NCI-H446 (cell line): Measurements from ENCODE around the gene MDC1.

ENCODE experiments used
- DNase-seq, 2 experiments: peaks; one replicate each; lab custom pipeline; 2025; lab: John Stamatoyannopoulos, UW

The MDC1 gene

GRCh38 chr6:30748851-30749540 lies 31.9 kb upstream of the MDC1 start:
- DNase-seq, result no peak

DNA sequence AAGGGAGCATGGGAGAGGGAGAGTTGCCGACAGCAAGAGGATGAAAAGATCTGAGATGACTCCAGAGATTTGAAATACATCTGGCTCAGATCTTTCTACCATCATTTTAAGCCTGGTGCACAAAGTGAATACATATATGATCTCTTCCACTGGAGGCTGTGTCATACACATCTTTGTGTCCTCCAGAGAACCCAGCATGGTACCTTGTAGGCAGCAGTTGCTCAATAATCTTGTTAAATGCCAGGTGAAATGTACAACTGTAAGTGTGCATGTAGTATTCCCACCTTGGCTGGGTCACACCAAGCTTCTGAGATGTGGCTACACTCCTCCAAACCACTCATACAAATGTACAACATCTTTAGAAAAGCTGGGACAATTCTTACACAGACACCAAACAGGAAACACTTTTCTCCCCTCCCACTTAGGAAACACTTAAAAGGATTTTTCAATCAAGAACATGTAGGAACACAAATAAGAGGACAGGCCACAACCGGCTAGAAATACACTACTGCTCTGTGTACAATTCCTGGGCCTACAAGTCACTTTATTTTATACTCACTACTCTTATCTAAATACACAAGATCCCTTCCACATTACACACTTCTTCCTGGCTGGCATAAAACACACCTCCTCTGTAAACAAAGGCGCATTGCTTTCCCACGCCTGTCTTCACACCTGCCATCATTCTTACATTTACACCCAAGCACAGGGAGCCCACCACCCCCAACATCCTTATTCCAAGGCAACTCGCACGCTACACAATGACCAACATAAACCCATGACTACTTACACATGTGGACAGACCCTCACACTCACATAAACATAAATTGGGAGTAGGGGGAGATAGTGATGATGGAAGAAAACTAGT lies 31.1 kb upstream of the MDC1 start:
- no peak for DNase-seq

DNA sequence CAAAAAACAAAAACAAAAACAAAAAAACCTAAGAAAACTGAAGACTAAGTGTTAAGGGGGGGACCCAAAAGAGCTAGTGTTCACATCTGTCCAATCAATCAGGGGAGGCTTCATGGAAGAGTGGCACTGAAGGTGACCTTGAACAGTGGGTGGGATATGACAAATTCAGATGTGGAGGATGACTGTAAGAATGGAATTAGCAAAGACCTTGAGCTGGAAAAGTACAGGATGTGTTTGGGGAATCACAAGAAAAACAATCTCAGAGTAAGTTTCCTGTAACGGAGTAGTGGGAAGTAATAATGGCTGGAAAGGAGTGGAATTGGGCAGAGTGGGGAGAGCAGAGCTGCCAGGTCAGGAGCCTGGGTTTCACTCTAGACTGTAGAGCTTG lies 30.2 kb upstream of the MDC1 start:
- DNase-seq, result no peak

DNA sequence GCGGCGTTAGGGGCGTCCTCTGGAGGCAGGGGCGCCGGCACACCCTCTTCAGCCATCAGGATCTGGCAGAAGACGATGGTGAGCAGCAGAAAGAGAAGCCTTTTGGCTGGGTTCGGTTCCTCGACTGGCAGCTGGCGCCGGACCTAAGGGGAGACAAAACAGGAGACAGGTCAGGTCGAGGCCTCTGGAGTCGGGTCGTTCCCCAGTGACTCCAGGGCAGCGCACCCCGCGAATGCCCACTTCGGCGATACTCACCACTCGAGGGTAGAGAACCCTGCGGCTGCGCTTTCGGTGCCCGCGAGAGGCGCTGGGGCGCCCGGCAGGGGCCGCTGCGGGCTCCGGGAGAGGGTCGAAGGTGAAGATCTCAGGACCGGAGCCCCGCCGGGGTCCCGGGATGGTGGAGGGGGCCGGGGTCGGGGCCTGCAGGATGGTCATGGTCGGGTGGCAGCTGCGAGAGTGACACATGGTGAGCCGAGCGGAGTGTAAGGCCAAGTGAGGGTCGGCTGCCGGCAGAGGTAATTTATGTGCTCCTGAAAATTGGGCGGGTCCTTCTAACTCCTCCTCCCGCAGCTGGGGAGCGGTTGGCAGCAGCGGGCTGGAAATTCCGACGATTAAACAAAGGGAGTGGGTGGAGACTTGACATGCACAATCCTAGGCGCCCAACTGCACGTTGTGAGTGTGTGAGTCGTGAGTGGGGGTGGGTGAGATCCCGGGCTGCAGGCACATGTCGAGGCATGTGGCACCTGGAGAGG lies 27.1 kb upstream of the MDC1 start, which contains the start of gene IER3:
Gene IER3, minus strand, starts transcription at position 494 of the 752 bp plus-strand sequence. Its CDS starts 29 bp downstream, at position 465.
- DNase-seq, result no peak

- no peak for DNase-seq
Observed at GRCh38 chr6:30743099-30744053, 26.3 kb upstream of the MDC1 start.

GRCh38 chr6:30742316-30743098 lies 25.4 kb upstream of the MDC1 start, which contains the start of gene FLOT1:
Gene FLOT1, minus strand, starts transcription at chr6:30742687. Its CDS starts 498 bp downstream, at chr6:30742189.
- DNase-seq, result peak; percentile 25 to 77

GRCh38 chr6:30741789-30742315 lies 24.8 kb upstream of the MDC1 start:
- DNase-seq, result no peak

DNA sequence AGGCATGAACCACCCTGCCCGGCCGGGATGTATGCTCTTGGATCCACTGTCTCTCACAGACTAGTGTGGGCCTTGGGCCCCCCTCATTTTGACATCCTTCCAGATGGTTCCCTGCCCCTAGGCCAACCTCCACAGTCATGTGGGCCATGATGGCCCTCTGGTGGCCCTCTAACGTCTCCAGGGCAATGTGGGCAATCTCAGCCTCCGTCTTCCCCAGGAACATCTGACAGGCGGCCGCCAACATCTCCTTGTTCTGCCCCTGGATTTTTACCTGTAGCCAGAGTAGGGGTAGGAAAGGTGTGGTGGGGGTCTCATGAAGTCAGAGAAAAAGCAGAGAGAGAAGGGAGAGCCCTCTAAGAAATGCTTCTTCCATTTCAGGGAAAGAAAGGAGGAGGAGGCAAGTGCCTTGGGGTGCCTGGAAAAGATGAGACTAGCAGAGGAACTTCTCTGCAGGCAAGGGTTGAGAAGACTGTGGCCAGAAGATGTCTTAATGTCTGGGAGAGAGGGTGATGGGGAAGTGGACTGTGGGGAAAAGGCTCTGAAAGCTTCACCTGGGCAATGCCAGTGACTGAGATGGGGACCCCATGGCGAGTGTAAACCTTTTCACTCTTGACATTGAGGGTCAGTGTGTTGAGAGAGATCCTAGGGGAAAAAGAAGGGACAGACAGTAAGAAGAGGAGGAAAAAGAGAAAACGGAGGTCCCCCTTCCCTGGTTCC lies 24.1 kb upstream of the MDC1 start:
- no peak for DNase-seq

GRCh38 chr6:30740540-30740870 lies 23.4 kb upstream of the MDC1 start:
- DNase-seq, result no peak

DNA sequence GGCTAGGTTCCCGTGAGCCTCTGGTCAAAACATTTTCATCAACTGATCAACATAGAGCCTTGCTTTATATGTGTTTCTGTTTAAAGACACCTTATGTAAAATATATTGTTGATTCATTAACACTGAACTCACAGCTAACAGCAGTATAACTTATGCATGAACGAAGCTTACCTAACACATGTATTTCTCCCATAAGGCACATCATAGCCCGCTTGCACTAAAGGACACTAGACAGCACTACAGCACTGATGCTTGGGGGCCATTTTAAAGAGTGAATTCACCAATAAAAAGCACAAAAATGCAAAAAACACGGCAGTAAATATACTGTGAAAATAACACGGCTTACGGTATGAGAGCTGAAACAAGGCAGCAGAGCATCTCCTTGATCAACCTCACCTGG lies 21.5 kb upstream of the MDC1 start:
- no peak for DNase-seq

DNA sequence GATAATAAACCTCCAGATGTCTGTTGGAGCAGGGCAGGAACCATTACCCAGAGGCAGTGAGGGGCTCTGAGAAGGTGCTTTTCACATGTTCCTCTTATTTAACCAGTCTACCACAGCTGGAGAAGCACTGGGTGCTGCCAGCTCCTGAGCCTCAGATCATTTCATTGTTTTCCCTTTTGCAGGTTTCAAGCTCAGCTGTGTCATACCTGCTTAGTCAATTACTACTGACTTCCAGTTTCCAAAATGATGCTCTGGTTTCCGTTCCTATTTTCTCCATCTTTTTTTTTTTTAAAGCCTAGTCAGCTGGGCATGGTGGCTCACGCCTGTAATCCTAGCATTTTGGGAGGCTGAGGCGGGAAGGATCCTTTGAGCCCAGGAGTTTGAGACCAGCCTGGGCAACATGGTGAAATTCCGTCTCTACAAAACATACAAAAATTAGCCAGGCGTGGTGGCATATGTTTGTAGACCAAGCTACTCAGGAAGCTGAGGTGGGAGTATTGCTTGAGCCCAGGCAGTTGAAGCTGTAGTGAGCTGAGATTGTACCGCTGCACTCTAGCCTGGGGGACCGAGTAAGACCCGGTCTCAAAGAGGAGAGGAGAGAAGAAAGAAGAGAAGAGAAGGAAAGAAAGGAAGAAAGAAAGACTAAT lies 18.7 kb upstream of the MDC1 start:
- no peak for DNase-seq

GRCh38 chr6:30732237-30732943 lies 15.3 kb upstream of the MDC1 start:
- no peak for DNase-seq

- no peak for DNase-seq
Observed at GRCh38 chr6:30730601-30731435, 13.7 kb upstream of the MDC1 start.

DNA sequence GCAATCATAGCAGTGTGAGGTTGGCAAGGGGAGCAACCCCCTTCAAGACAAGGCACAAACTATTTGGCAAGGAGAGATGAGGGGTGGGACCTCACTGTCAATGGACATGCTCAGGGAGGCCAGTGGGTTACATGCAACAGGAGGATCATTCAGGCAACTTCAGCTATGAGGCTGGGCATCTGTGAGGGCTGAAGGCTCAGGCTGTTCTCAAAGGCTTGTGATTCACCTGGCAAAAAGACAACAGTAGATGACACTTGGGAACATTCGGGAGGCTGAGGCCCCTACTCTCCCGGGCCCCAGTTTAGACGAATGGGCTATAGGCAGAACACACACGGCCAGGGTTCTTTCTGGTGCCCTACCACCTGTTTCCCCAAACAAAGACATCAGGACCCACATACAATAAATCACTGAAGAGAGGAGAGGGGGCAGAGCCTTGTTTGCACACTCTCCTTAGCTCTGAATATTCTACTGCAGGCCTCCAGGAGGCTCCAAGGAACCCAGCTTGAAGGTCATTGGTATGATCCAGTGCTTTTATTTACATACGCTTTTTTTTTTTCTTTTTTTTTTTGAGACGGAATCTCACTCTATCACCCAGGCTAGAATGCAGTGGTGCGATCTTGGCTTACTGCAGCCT lies 11.0 kb upstream of the MDC1 start:
- DNase-seq, result peak in 1 of 2 experiments; percentile 31

DNA sequence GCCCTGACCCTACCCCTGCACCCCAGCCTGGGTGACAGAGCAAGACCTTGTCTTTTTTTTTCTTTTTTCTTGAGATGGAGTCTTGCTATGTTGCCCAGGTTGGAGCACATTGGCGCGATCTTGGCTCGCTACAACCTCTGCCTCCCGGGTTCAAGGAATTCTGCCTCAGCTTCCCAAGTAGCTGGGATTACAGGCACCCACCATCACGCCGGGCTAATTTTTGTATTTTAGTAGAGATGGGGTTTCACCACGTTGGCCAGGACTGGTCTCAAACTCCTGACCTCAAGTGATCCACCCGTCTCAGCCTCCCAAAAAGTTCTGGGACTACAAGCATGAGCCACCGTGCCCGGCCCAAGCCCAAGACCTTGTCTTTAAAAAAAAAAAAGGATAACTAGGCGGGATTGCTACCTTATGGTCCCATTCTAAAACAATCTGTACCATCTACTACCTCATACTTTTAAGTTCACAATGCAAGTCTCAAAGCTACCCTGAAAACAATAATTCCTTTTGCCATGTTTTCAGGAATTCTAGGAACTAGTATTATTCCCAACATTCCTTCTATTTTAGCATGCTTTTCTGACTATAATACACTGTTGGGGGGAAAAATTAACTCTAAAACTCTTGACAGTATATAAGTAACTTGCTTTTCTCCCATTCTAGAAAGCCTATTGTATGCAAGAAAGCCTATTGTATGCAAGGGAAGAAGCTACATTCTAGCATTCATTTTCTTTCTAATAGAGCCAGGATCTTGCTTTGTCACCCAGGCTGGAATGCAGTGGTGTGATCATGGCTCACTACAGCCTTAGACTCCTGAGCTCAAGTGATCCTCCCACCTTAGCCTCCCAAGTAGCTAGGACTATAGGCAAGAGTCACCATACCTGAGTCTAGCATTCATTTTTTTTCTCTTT lies 9.7 kb upstream of the MDC1 start:
- DNase-seq, result no peak
